GM13976 (cell line): ENCODE data around the gene EPHA7.

Experiments
- DNase-seq: peaks from one replicate; pipeline ENCODE4 v3.0.0; 2012; ENCODE audit warnings: low spot score
- CTCF ChIP-seq: IDR thresholded peaks from 2 replicates; pipeline ENCODE4 v1.5.1; 2012; ENCODE audit warnings: borderline replicate concordance, mild to moderate bottlenecking; ENCODE audit not compliant: insufficient read depth; ENCODE audit errors: extremely low read depth, missing control alignments, control extremely low read depth
- in situ Hi-C: fragments of 300-500 bp; cut with MboI; formaldehyde crosslinking; loops from one replicate; pipeline ENCODE4 v1.12.0; 2022; ENCODE audit warnings: low sequenced_read_pairs, mixed read lengths, inconsistent platforms; ENCODE audit not compliant: unreplicated experiment

The EPHA7 gene

GRCh38 chr6:93323630-93324029 lies 95.7 kb downstream of the EPHA7 start:
- no peak for TF ChIP-seq CTCF
- in situ Hi-C loops = no loop called here
- DNase-seq = no peak

- in situ Hi-C loops = no loop called here
- TF ChIP-seq CTCF = no peak
- DNase-seq = no peak
Observed at GRCh38 chr6:93322651-93323050, 96.7 kb downstream of the EPHA7 start.

GRCh38 chr6:93319304-93319703 lies 100.1 kb downstream of the EPHA7 start:
- DNase-seq = no peak
- TF ChIP-seq CTCF = no peak
- in situ Hi-C loops = no loop called here

GRCh38 chr6:93318121-93318520 lies 101.2 kb downstream of the EPHA7 start:
- TF ChIP-seq CTCF = no peak
- in situ Hi-C loops = no loop called here
- DNase-seq = no peak

- no peak for TF ChIP-seq CTCF
- in situ Hi-C loops = no loop called here
- no peak for DNase-seq
Observed at GRCh38 chr6:93317592-93317991, 101.8 kb downstream of the EPHA7 start.

GRCh38 chr6:93307505-93308409 lies 111.6 kb downstream of the EPHA7 start:
- TF ChIP-seq CTCF = no peak
- no peak for DNase-seq
- in situ Hi-C loops = no loop called here
